WTC11 (cell line): ENCODE results near the gene PSMB10. TPM values are rescaled to one million over a fixed set of nuclear protein-coding genes. Genes with fewer than 3 reads are reported as not detected.

ENCODE experiments used
- ATAC-seq: fragments of 200-7000 bp; cut with Tn5 transposase; 2 replicates; pipeline ENCODE4 v1.10.0; 2021; ENCODE audit warnings: mild to moderate bottlenecking, moderate library complexity
- CTCF ChIA-PET: fragments of 300-600 bp; sonication (Branson Sonifier 250); formaldehyde crosslinking; loops from one replicate; lab custom pipeline; 2021; ENCODE audit warnings: antibody characterized with exemption; lab: Charles Lee
- POLR2A ChIA-PET: fragments of 350-600 bp; sonication (Branson Sonifier 250); formaldehyde crosslinking; loops from one replicate; lab custom pipeline; 2021; ENCODE audit warnings: antibody characterized with exemption; lab: Charles Lee
- DNase-seq: peaks from one replicate; pipeline ENCODE4 v3.0.0; 2021; ENCODE audit warnings: low spot score
- H3K27ac Mint-ChIP-seq: 2 replicates; pipeline ENCODE4 v1.8.0; 2021; ENCODE audit warnings: mixed read lengths
- H3K27me3 Mint-ChIP-seq: 2 replicates; pipeline ENCODE4 v1.8.0; 2021; ENCODE audit warnings: low read depth, mild to moderate bottlenecking, moderate library complexity, mixed read lengths
- H3K36me3 Mint-ChIP-seq: 2 replicates; pipeline ENCODE4 v1.8.0; 2021; ENCODE audit warnings: mixed read lengths
- H3K4me1 Mint-ChIP-seq: 2 replicates; pipeline ENCODE4 v1.8.0; 2022; ENCODE audit warnings: mixed read lengths
- H3K4me3 Mint-ChIP-seq: 2 replicates; pipeline ENCODE4 v1.8.0; 2021; ENCODE audit warnings: mild to moderate bottlenecking, moderate library complexity, mixed read lengths
- H3K9me3 Mint-ChIP-seq: 2 replicates; pipeline ENCODE4 v1.8.0; 2021; ENCODE audit warnings: mixed read lengths
- CREM ChIP-seq: sonication (generic); formaldehyde crosslinking; IDR thresholded peaks from 2 replicates; pipeline ENCODE4 v1.8.1; 2022; ENCODE audit warnings: mild to moderate bottlenecking, missing genetic modification reagents, moderate library complexity
- CTCF ChIP-seq: fragments of 200-600 bp; IDR thresholded peaks from 2 replicates; pipeline ENCODE4 v1.8.0; 2022; ENCODE audit warnings: antibody characterized with exemption
- E2F5 ChIP-seq: sonication (generic); formaldehyde crosslinking; IDR thresholded peaks from 2 replicates; pipeline ENCODE4 v1.8.1; 2022; ENCODE audit warnings: mild to moderate bottlenecking, moderate library complexity, missing genetic modification reagents
- EMX1 ChIP-seq: fragments of 250-450 bp; sonication (Bioruptor Pico); IDR thresholded peaks from 2 replicates; pipeline ENCODE4 v1.8.0; 2021; ENCODE audit warnings: mild to moderate bottlenecking
- ESRRA ChIP-seq: sonication (generic); formaldehyde crosslinking; IDR thresholded peaks from 2 replicates; pipeline ENCODE4 v1.8.1; 2022; ENCODE audit warnings: mild to moderate bottlenecking, missing genetic modification reagents, borderline replicate concordance
- FOXP4 ChIP-seq: sonication (generic); formaldehyde crosslinking; IDR thresholded peaks from 2 replicates; pipeline ENCODE4 v1.8.0; 2022; ENCODE audit warnings: mild to moderate bottlenecking, missing genetic modification reagents
- GRHL2 ChIP-seq: fragments of 250-450 bp; sonication (Bioruptor Pico); IDR thresholded peaks from 2 replicates; pipeline ENCODE4 v1.8.0; 2022; ENCODE audit warnings: mild to moderate bottlenecking, moderate library complexity; ENCODE audit not compliant: insufficient replicate concordance, severe bottlenecking
- IRF2 ChIP-seq: sonication (generic); formaldehyde crosslinking; IDR thresholded peaks from 2 replicates; pipeline ENCODE4 v1.8.0; 2022; ENCODE audit warnings: low read depth, missing genetic modification reagents, borderline replicate concordance
- MAX ChIP-seq: sonication (generic); formaldehyde crosslinking; IDR thresholded peaks from 2 replicates; pipeline ENCODE4 v1.8.0; 2022; ENCODE audit warnings: mild to moderate bottlenecking, missing genetic modification reagents
- NFE2L1 ChIP-seq: sonication (generic); formaldehyde crosslinking; IDR thresholded peaks from 2 replicates; pipeline ENCODE4 v1.8.1; 2023; ENCODE audit warnings: missing genetic modification reagents
- PRDM15 ChIP-seq: sonication (generic); formaldehyde crosslinking; IDR thresholded peaks from 2 replicates; pipeline ENCODE4 v1.8.0; 2022; ENCODE audit warnings: missing genetic modification reagents
- PREB ChIP-seq: sonication (generic); formaldehyde crosslinking; IDR thresholded peaks from 2 replicates; pipeline ENCODE4 v1.8.1; 2022; ENCODE audit warnings: mild to moderate bottlenecking, missing genetic modification reagents, moderate library complexity, borderline replicate concordance
- PRRX2 ChIP-seq: fragments of 250-450 bp; sonication (Bioruptor Pico); IDR thresholded peaks from 2 replicates; pipeline ENCODE4 v1.8.0; 2021; ENCODE audit warnings: mild to moderate bottlenecking
- SMAD4 ChIP-seq: sonication (generic); formaldehyde crosslinking; IDR thresholded peaks from 2 replicates; pipeline ENCODE4 v1.8.0; 2022; ENCODE audit warnings: mild to moderate bottlenecking, missing genetic modification reagents
- SP1 ChIP-seq: sonication (generic); formaldehyde crosslinking; conservative IDR thresholded peaks from 2 replicates; pipeline ENCODE4 v1.8.1; 2022; ENCODE audit warnings: missing genetic modification reagents
- TEAD1 ChIP-seq: sonication (generic); formaldehyde crosslinking; IDR thresholded peaks from 2 replicates; pipeline ENCODE4 v1.8.0; 2022; ENCODE audit warnings: mild to moderate bottlenecking, missing genetic modification reagents
- TEAD4 ChIP-seq: sonication (generic); formaldehyde crosslinking; IDR thresholded peaks from 2 replicates; pipeline ENCODE4 v1.8.0; 2022; ENCODE audit warnings: mild to moderate bottlenecking, missing genetic modification reagents
- USF1 ChIP-seq: sonication (generic); formaldehyde crosslinking; IDR thresholded peaks from 2 replicates; pipeline ENCODE4 v1.8.0; 2022; ENCODE audit warnings: mild to moderate bottlenecking, missing genetic modification reagents
- USF2 ChIP-seq: sonication (generic); formaldehyde crosslinking; IDR thresholded peaks from 2 replicates; pipeline ENCODE4 v1.8.1; 2023; ENCODE audit warnings: mild to moderate bottlenecking, missing genetic modification reagents, moderate library complexity
- ZNF532 ChIP-seq: fragments of 250-450 bp; sonication (Bioruptor Pico); IDR thresholded peaks from 2 replicates; pipeline ENCODE4 v1.9.0; 2021; ENCODE audit warnings: mild to moderate bottlenecking, borderline replicate concordance
- total RNA-seq: library from RNA; stranded (reverse); gene quantifications from 3 replicates; pipeline ENCODE4 v1.2.3, GENCODE V29; 2021

Gene PSMB10
- total RNA-seq, 1 experiment from 2014 or later, result 40.9 TPM

GRCh38 chr16:67924140-67924906 lies 12.3 kb downstream of the PSMB10 start:
- no peak overlapping the region; the same call in 1 of the 2 replicates for H3K27ac Mint-ChIP-seq
- no peaks in the 10 kb centered on the region; the same call in 1 of the 2 replicates for H3K27me3 Mint-ChIP-seq
- ChIA-PET POLR2A (interaction anchor here (1.5 kb wide), 1 partner anchor 11 kb away, joined by 3 read pairs; no protein-coding TSS in a partner anchor), CTCF (interaction anchor here (0.7 to 9.2 kb wide), 7 partner anchors 9 to 108 kb away, joined by 3 to 144 read pairs (median 4); partner anchors contain the start of gene NRN1L)
- TF ChIP-seq PREB (CRISPR knock-in tag), result no peak
- no peak for TF ChIP-seq TEAD1 (CRISPR knock-in tag)
- no peak for TF ChIP-seq USF1 (CRISPR knock-in tag)
- TF ChIP-seq NFE2L1 (CRISPR knock-in tag), result no peak
- TF ChIP-seq SMAD4, result no peak
- TF ChIP-seq FOXP4 (CRISPR knock-in tag), result no peak
- TF ChIP-seq EMX1 (CRISPR knock-in tag), result no peak
- no peak for TF ChIP-seq GRHL2
- no peak for TF ChIP-seq CREM
- no peak for TF ChIP-seq E2F5 (CRISPR knock-in tag)
- TF ChIP-seq ESRRA, result no peak
- TF ChIP-seq IRF2 (CRISPR knock-in tag), result no peak
- TF ChIP-seq USF2, result no peak
- no peak for TF ChIP-seq SP1 (CRISPR knock-in tag)
- TF ChIP-seq PRDM15 (CRISPR knock-in tag), result no peak
- TF ChIP-seq MAX, result no peak
- no peak for TF ChIP-seq ZNF532
- no peak for TF ChIP-seq CTCF
- TF ChIP-seq PRRX2 (CRISPR knock-in tag), result no peak
- TF ChIP-seq TEAD4 (CRISPR knock-in tag), result no peak
- ATAC-seq (no peak), DNase-seq (no peak)
- no peaks in the 10 kb centered on the region for H3K36me3 Mint-ChIP-seq
- H3K4me1 Mint-ChIP-seq, result peaks cover 21% of the 10 kb centered on the region
- no peaks in the 10 kb centered on the region for H3K9me3 Mint-ChIP-seq
- no peak overlapping the region for H3K4me3 Mint-ChIP-seq
